GM21717 (cell line): ENCODE data around the gene INTS4.
"Not testable (repeated sequence)": the region's sequence is repeated elsewhere in the genome, so short reads cannot be mapped to it uniquely, and the experiment has no call there.

Source experiments
- ATAC-seq: cut with Tn5 transposase; IDR thresholded peaks from one replicate; pipeline ENCODE4 v1.9.1; 2021; ENCODE audit warnings: mild to moderate bottlenecking, moderate library complexity; ENCODE audit not compliant: unreplicated experiment

The INTS4 gene, protein sequence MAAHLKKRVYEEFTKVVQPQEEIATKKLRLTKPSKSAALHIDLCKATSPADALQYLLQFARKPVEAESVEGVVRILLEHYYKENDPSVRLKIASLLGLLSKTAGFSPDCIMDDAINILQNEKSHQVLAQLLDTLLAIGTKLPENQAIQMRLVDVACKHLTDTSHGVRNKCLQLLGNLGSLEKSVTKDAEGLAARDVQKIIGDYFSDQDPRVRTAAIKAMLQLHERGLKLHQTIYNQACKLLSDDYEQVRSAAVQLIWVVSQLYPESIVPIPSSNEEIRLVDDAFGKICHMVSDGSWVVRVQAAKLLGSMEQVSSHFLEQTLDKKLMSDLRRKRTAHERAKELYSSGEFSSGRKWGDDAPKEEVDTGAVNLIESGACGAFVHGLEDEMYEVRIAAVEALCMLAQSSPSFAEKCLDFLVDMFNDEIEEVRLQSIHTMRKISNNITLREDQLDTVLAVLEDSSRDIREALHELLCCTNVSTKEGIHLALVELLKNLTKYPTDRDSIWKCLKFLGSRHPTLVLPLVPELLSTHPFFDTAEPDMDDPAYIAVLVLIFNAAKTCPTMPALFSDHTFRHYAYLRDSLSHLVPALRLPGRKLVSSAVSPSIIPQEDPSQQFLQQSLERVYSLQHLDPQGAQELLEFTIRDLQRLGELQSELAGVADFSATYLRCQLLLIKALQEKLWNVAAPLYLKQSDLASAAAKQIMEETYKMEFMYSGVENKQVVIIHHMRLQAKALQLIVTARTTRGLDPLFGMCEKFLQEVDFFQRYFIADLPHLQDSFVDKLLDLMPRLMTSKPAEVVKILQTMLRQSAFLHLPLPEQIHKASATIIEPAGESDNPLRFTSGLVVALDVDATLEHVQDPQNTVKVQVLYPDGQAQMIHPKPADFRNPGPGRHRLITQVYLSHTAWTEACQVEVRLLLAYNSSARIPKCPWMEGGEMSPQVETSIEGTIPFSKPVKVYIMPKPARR

GRCh38 chr11:77994434-77995362 is at the start of gene INTS4:
Gene INTS4, minus strand, starts transcription at chr11:77994668. Its CDS starts 25 bp downstream, at chr11:77994643.
- ATAC-seq: peak; percentile 98

GRCh38 chr11:78041843-78042440 is 47.5 kb upstream of the INTS4 start:
- no peak for ATAC-seq

DNA sequence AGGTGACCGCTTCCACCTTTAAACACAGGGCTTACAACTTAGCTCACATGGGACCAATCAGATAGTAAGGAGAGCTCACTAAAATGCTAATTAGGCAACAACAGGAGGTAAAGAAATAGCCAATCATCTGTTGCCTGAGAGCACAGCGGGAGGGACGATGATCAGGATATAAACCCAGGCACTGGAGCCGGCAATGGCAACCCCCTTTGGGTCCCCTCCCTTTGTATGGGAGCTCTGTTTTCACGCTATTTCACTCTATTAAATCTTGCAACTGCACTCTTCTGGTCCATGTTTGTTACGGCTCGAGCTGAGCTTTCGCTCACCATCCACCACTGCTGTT is 46.9 kb upstream of the INTS4 start:
- ATAC-seq: not testable (repeated sequence)

- ATAC-seq: no peak
Observed at GRCh38 chr11:78040691-78041379, 46.4 kb upstream of the INTS4 start.

DNA sequence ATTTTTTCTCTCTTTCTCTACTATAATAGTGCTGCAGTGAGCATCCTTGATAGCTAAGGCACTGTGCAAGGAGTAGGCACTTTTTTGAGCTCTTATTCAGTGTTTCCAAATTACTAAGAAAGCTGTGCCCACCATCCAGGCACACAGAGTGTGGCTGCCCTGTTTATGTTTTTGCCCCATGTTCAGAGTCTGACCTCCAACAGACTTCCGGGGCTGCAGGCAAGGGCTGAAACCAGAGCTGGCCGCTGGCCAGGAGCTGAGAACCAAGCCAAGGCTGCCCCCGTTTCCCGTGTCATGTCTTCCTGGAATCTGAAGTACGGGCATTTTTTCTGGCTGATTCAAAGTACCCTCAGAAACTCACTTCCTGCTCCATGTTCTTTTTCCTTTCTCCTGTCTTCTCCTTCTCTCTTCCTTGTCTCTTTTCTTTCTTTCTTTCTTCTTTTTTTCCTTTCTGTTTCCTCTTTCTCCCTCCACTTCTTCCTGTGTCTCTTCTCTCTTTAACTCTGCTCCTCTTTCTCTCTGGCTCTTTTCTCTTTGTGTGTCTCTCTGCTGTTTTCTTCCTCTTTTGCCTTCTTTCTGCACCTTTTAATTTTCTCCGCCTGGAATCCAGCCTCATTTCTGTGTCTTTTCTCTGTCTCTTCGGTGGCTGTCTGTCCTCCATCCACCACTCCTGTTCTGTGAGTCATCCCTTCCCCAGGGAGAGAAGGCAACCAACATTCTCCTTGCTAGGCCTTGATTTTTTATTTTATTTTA is 45.6 kb upstream of the INTS4 start:
- no peak for ATAC-seq

- no peak for ATAC-seq
Observed at GRCh38 chr11:78039391-78039918, 45.0 kb upstream of the INTS4 start.

GRCh38 chr11:78038697-78039313 is 44.3 kb upstream of the INTS4 start:
- ATAC-seq: no peak

DNA sequence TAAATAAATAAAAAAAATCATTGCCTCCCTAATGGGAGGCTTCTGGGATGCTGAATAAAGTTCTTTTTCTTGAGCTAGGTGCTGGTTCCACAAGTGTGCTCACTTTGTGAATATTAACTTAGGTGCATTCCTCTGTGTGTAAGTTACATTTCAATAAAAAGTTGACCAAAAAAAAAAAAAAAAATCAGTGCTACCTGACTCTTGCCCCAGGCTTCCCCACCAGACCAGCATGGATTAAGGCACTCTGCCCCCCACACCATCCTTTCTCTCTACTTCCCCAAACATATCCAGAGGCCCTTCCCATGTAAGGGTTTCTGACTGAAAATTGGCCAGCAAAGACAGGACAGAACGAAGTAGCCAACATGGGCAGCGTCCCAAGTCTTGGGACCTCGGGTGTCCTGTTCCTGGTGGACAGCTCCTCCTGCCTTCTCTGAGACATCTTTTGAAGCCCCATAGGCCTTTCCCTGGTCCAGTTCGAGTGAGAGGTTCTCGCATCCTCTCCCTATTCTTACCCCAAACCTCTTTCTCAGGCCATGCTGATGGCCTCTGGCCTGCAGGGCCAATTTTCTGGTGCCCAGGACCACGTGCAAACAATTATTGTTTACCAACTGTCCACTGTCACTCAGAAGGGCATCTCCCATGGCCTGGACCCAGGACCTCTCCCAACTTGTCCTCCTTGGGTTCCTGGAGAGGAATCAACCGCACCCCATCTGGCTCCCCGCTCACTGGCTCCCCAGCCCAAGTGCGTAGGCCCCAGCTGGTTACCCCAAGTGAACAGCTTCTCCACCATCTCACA is 43.6 kb upstream of the INTS4 start:
- no peak for ATAC-seq

DNA sequence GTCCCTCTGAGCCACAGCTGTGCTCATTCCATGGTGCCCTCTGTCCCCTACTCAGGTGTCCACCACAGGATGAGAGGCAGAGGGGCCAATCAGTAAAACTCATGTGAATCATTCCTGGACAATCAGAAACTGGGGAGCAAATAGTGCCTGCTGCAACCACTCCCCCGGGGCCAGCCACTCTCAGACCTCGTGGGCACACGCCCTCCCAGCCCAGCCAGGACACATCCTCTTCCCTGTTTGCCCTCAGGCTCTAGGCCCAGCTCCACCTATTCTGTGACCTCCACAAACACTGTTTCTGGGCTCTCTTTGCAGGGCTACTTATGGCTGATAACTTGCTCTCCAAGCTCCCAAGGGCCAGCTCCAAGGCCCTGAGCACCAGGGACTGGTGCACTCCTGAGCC is 42.6 kb upstream of the INTS4 start:
- ATAC-seq: no peak

- no peak for ATAC-seq
Observed at GRCh38 chr11:78036313-78036712, 41.8 kb upstream of the INTS4 start.

DNA sequence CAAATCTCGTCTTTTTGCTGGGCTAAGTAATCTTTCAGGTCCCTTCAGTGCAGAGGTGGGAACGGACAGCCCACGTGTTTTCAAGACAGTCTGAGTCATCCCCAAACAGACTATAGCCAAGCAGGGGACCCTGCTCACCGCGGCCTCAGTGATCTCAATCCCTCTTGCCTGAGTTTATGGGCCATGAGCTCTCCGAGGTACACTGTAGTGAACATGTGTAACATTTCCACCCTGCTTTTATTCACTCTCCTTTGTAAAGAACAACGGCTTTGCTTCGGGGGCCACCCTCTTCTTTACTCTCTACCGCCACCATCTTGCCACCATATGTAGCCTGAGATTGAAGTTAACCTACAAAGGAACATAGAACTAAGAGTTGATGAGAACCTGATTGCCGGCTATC is 40.2 kb upstream of the INTS4 start:
- no peak for ATAC-seq

- ATAC-seq: no peak
Observed at GRCh38 chr11:78033040-78033439, 38.6 kb upstream of the INTS4 start.

- no peak for ATAC-seq
Observed at GRCh38 chr11:78032090-78032489, 37.6 kb upstream of the INTS4 start.

DNA sequence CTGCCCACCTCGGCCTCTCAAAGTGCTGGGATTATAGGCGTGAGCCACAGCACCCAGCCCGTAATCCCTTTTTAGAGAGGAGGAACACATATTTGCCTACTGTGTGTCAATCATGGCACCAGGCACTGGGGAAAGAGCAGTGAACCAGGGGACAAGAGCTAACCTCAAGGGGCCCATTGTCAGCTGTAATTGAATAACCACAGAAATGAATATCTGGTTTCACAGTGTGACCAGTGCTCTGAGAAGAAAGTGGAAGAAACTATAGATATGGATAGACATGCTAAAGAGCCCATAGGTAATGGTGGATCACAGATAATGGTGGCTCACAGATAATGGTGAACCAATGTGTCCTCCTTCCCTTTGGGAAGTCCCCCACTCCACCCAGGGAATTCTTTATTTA is 37.2 kb upstream of the INTS4 start:
- peak; percentile 62 for ATAC-seq

- ATAC-seq: no peak
Observed at GRCh38 chr11:78030429-78031325, 36.2 kb upstream of the INTS4 start.

- not testable (repeated sequence) for ATAC-seq
Observed at GRCh38 chr11:78028423-78028822, 34.0 kb upstream of the INTS4 start.

DNA sequence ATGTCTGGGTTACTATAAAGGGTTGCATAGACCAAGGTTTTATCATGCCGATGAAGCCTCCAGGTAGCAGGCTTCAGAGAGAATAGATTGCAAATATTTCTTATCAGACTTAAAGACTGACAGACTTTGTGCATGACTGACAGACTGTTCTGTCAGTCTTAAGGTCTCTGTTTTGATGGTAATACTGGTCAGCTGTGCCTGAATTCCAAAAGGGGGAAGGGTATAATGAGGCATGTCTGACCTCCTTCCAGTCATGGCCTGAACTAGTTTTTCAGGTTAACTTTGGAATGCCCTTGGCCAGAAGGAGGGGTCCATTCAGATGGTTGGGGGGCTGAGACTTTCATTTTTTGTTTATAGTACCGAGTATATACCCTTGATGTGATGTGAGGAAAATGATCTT is 33.3 kb upstream of the INTS4 start:
- no peak for ATAC-seq
